Right cardiac atrium (tissue), 5 donors: Measurements from ENCODE around the gene FBH1. TPM values are rescaled to one million over a fixed set of nuclear protein-coding genes. Genes with fewer than 3 reads are reported as not detected.
"Not testable (repeated sequence)": the region's sequence is repeated elsewhere in the genome, so short reads cannot be mapped to it uniquely, and the experiment has no call there.

Experiments used
- ATAC-seq, 2 donors: fragments of 200-7000 bp; cut with Tn5 transposase; one replicate each; pipeline versions ENCODE4 v1.8.0 to v1.9.1; 2020; ENCODE audit warnings: moderate library complexity in 2 of 2, mild to moderate bottlenecking in 1 of 2
- DNase-seq, 3 donors: peaks; one replicate each; pipeline ENCODE4 v3.0.0-alpha.2; 2020
- H3K27ac ChIP-seq: one replicate; pipeline ENCODE4 v1.5.1; 2013; ENCODE audit warnings: mild to moderate bottlenecking, low read length, control low read depth, moderate library complexity
- H3K27me3 ChIP-seq: one replicate; pipeline ENCODE4 v1.6.1; 2013; ENCODE audit not compliant: control insufficient read depth, insufficient read depth
- H3K4me1 ChIP-seq: one replicate; pipeline ENCODE4 v1.6.1; 2013; ENCODE audit warnings: low read length; ENCODE audit not compliant: control insufficient read depth, insufficient read depth
- H3K4me3 ChIP-seq: one replicate; pipeline ENCODE4 v1.5.1; 2013; ENCODE audit warnings: low read length, control low read depth
- H3K9me3 ChIP-seq: one replicate; pipeline ENCODE4 v1.6.1; 2013; ENCODE audit warnings: low read length; ENCODE audit not compliant: control insufficient read depth
- WGBS: extraction: QIAGEN DNeasy Blood & Tissue Kit; methylation state at CpG from one replicate; pipeline ENCODE4 v1.1.7; 2013; 5-methylcytosine and 5-hydroxymethylcytosine counted together
- intact Hi-C, 4 donors: fragments of 100-400 bp; cut with DNase I; formaldehyde crosslinking; loops; one replicate each; pipeline versions ENCODE4 v1.11.0 to v1.14.0; 2022 to 2023
- polyA plus RNA-seq: library from polyadenylated mRNA; stranded (reverse); fragments of 200-250 nt; gene quantifications from one replicate; pipeline ENCODE4 v1.2.3, GENCODE V29; 2013
- total RNA-seq, 4 donors: library from RNA; stranded (reverse); fragmentation: NEBNext Ultra II Directional; extraction: Animal tissue kit (Norgen Biotek cat#: 25700); gene quantifications; one replicate each; pipeline ENCODE4 v1.2.1, GENCODE V29; 2021
- donor health status: healthy with polysubstance abuse.
- donor health status: DM: no; HTN: yes; CAD: no.
- donor health status: DM: no; HTN: no; CAD: no.
- donor health status: DM: no; HTN: yes; CAD: no; lungs with severe emphysema.
- donor health status: DM: yes; HTN: yes; CAD: no.

FBH1 gene
- total and polyA plus RNA-seq, 5 donors: 49.3 to 82.1 (median 76.0) TPM

- Histone ChIP-seq H3K9me3 (no peaks in the 10 kb centered on the region), H3K27me3 (no peaks in the 10 kb centered on the region), H3K4me3 (no peak overlapping the region), H3K4me1 (no peaks in the 10 kb centered on the region), H3K27ac (no peak overlapping the region)
- DNase-seq: no peak
- 77% methylated on average over 14 of the region's 14 CpGs for WGBS
- intact Hi-C loops: loop anchor here in 3 of 4 donors (10.0 kb wide), 2 partner anchors 61 to 191 kb away; partner anchors contain the start of genes TASOR2 (in 2 of the 3) and GDI2 (in 1 of the 3)
- no peak for ATAC-seq
Observed at GRCh38 chr10:5876181-5876768, 13.8 kb upstream of the FBH1 start.

- not testable (repeated sequence) for H3K9me3 ChIP-seq, ATAC-seq, H3K4me1 ChIP-seq, H3K4me3 ChIP-seq, DNase-seq, H3K27me3 ChIP-seq, H3K27ac ChIP-seq
- intact Hi-C loops: loop anchor here in 3 of 4 donors (10.0 kb wide), 2 partner anchors 62 to 192 kb away; partner anchors contain the start of genes TASOR2 (in 2 of the 3) and GDI2 (in 1 of the 3)
- 92% methylated on average over 7 of the region's 7 CpGs for WGBS
Observed at GRCh38 chr10:5877041-5877440, 13.0 kb upstream of the FBH1 start.

DNA sequence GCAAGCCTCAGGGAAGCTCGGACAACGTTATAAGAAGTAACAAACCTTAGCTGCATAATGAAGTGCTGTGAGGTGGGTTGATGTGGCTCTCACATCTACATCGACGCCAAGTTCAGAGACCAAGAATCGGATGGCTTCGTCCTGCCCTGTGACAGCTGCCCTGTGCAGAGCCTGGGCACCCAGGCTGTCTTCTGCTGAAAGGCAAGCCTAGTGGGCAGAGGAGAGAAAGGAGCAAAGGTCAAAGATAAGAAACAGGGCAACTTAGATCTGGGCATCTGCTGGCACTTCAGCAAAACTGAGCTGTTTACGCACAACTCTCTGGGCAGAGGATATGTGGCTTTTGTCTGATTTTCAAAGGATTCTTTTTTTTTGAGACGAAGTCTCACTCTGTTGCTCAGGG lies 7.1 kb upstream of the FBH1 start:
- 89% methylated on average over 8 of the region's 8 CpGs for whole genome bisulfite sequencing
- DNase-seq: no peak
- H3K27ac ChIP-seq: no peak overlapping the region
- no peak overlapping the region for H3K4me3 ChIP-seq
- no peak for ATAC-seq
- no peaks in the 10 kb centered on the region for H3K9me3 ChIP-seq
- no peaks in the 10 kb centered on the region for H3K4me1 ChIP-seq
- no peaks in the 10 kb centered on the region for H3K27me3 ChIP-seq
- intact Hi-C loops: no loop called here

GRCh38 chr10:5885619-5886018 lies 4.4 kb upstream of the FBH1 start:
- DNase-seq (no peak), ATAC-seq (no peak)
- no peak overlapping the region for H3K4me3 ChIP-seq
- no peaks in the 10 kb centered on the region for H3K4me1 ChIP-seq
- no peaks in the 10 kb centered on the region for H3K27me3 ChIP-seq
- intact Hi-C loops: loop anchor here in 1 of 4 donors (5.0 kb wide), 1 partner anchor 73 kb away; the partner anchor contains the start of gene GDI2
- WGBS: 90% methylated on average over 5 of the region's 5 CpGs
- H3K27ac ChIP-seq: no peak overlapping the region
- H3K9me3 ChIP-seq: no peaks in the 10 kb centered on the region

DNA sequence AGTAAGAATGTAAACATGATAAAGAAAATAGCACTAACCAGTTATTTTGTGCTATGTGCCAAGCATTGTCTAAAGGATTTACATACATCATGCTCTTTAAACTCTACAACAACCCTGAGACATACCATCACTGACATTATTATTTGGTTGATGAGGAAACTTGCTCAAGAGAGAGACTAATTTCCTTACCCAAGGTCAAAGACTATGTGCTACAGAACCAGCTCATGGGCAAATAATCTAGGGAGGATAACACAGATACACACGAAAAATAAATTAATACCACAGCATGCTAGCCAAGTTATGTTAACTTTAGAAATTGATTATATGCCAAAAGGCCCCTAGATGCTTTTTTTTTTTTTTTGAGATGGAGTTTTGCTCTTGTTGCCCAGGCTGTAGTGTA lies 3.0 kb upstream of the FBH1 start:
- ATAC-seq (no peak), DNase-seq (no peak)
- 58% methylated on average over 1 of the region's 1 CpG for WGBS
- H3K4me1 ChIP-seq: peaks cover 4% of the 10 kb centered on the region
- intact Hi-C loops: loop anchor here in 1 of 4 donors (5.0 kb wide), 1 partner anchor 75 kb away; the partner anchor contains the start of gene GDI2
- H3K9me3 ChIP-seq: no peaks in the 10 kb centered on the region
- H3K4me3 ChIP-seq: no peak overlapping the region
- no peak overlapping the region for H3K27ac ChIP-seq
- no peaks in the 10 kb centered on the region for H3K27me3 ChIP-seq

- no peak overlapping the region for H3K4me3 ChIP-seq
- peaks cover 5% of the 10 kb centered on the region for H3K4me1 ChIP-seq
- no peak for ATAC-seq
- no peaks in the 10 kb centered on the region for H3K27me3 ChIP-seq
- H3K9me3 ChIP-seq: no peaks in the 10 kb centered on the region
- H3K27ac ChIP-seq: no peak overlapping the region
- intact Hi-C loops: loop anchor here in 1 of 4 donors (5.0 kb wide), 1 partner anchor 75 kb away; the partner anchor contains the start of gene GDI2
- DNase-seq: no peak
- WGBS: 94% methylated on average over 8 of the region's 8 CpGs
Observed at GRCh38 chr10:5887641-5888040, 2.4 kb upstream of the FBH1 start.

DNA sequence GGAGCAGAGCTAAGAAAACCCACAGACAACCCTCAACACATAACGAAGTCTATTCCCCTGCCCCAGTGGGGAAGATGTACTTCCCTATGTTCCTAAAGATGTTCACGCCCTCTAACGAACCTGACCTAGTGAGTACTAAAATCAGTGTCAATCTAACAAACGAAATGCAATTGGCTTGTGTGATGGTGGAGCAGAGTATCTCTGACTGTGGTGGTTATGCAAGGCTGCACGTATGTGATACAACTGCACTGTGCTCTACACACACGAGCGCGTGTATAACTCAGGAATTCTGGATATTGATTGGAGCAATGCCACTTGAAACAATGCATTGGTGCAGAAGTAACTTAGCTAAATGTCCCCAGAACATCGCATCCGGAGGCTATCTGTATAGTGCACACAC lies 1.7 kb upstream of the FBH1 start:
- Histone ChIP-seq H3K4me1 (peaks cover 5% of the 10 kb centered on the region), H3K9me3 (no peaks in the 10 kb centered on the region), H3K4me3 (peak overlapping the region; percentile 77), H3K27me3 (no peaks in the 10 kb centered on the region), H3K27ac (no peak overlapping the region)
- ATAC-seq (no peak), DNase-seq (no peak)
- 22% methylated on average over 10 of the region's 10 CpGs for WGBS
- intact Hi-C loops: loop anchor here in 1 of 4 donors (5.0 kb wide), 1 partner anchor 76 kb away; the partner anchor contains the start of gene GDI2

DNA sequence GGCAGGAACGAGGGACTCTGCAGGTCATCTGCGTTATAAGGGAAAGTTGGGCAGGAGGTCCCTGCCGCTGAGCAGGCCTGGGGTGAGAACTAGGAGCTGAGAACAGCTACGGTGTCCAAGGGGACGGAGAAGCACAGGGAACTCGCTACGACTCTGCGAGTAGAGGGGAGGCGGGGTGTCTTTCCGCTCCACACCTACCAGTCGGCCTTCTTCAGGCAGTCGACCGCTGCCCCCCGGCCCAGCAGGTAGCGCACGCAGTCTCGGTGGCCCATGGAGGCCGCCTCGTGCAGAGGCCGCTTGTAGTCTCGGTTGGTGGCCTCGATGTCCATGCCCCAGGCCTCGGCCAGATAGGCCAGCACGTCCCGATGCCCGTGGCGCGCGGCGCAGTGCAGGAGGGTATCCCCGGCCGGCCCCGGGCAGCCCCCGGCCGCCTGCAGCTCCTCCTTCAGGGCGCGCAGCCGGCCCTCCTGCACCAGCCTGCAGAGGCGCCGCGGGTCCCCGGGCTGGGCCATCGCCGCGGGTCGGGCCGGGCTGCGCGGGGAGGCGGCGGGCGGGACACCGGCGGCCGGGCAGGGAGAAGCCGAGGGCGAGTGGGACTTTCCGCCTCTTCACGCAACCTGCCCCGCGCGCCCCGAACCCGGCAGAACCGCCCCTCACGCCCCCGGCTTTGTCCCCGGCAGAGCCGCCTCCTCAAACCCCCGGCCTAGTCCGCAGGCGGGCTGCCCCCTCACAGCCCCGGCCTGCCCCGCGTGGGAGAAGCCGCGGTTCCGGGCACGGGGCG lies 1.0 kb upstream of the FBH1 start:
- intact Hi-C loops: loop anchor here in 1 of 4 donors (5.0 kb wide), 1 partner anchor 77 kb away; the partner anchor contains the start of gene GDI2

GRCh38 chr10:5890452-5890915 lies 441 bp downstream of the FBH1 start:
- intact Hi-C loops: no loop called here
- DNase-seq: peak in 2 of 3 donors; percentile 31 to 68
- Histone ChIP-seq H3K9me3 (no peaks in the 10 kb centered on the region), H3K27me3 (no peaks in the 10 kb centered on the region), H3K4me3 (peak overlapping the region; percentile 95), H3K27ac (peak overlapping the region; percentile 83), H3K4me1 (peaks cover 5% of the 10 kb centered on the region)
- WGBS: under 1% methylated on average over 40 of the region's 40 CpGs
- no peak for ATAC-seq

More for the DNA sequence above, 1.0 kb upstream of the FBH1 start:
- Histone ChIP-seq H3K9me3 (no peaks in the 10 kb centered on the region), H3K27me3 (no peaks in the 10 kb centered on the region), H3K27ac (peak overlapping the region; percentile 79), H3K4me1 (peaks cover 5% of the 10 kb centered on the region), H3K4me3 (peak overlapping the region; percentile 77)
- DNase-seq: peak; percentile 44 to 75 (median 75)
- under 1% methylated on average over 80 of the region's 80 CpGs for WGBS
- ATAC-seq: peak; percentile 19 to 30

- DNase-seq (no peak), ATAC-seq (no peak)
- peak overlapping the region; percentile 95 for H3K4me3 ChIP-seq
- intact Hi-C loops: no loop called here
- peaks cover 7% of the 10 kb centered on the region for H3K4me1 ChIP-seq
- no peaks in the 10 kb centered on the region for H3K27me3 ChIP-seq
- 27% methylated on average over 7 of the region's 7 CpGs for WGBS
- H3K27ac ChIP-seq: peak overlapping the region; percentile 83
- H3K9me3 ChIP-seq: no peaks in the 10 kb centered on the region
Observed at GRCh38 chr10:5891009-5891408, 966 bp downstream of the FBH1 start.

DNA sequence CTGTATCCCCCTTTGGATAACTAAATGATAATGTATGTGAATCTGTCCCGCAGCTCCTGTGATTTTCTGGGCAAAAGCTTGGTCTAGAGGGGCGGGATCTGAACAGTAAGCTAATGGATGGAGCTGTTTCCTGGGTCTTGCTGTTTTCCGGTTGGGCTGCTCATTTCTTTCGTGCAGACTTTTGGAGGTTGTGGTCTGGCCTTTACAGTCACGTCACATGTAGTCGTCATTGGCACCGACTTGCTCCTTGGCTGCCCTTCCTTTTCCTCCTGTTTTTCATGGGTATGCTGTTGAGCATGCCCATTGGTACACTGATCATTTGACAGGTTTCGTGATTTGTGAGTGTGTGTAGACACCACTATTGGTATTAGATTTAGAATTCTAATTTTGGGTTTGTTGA lies 2.0 kb downstream of the FBH1 start:
- no peaks in the 10 kb centered on the region for H3K27me3 ChIP-seq
- no peaks in the 10 kb centered on the region for H3K9me3 ChIP-seq
- peaks cover 7% of the 10 kb centered on the region for H3K4me1 ChIP-seq
- DNase-seq (peak in 1 of 3 donors; percentile 54), ATAC-seq (no peak)
- intact Hi-C loops: no loop called here
- WGBS: 46% methylated on average over 8 of the region's 8 CpGs
- H3K4me3 ChIP-seq: no peak overlapping the region
- peak overlapping the region; percentile 21 for H3K27ac ChIP-seq
